Neural cell (in vitro differentiated cells): ENCODE data around the gene ROR1.

ENCODE experiments used
- CTCF ChIP-seq: fragments of 450-650 bp; IDR thresholded peaks from 2 replicates; pipeline ENCODE4 v1.5.1; 2014; ENCODE audit warnings: antibody characterized with exemption, mild to moderate bottlenecking, moderate library complexity; ENCODE audit not compliant: poor library complexity, severe bottlenecking
- MXI1 ChIP-seq: fragments of 450-650 bp; conservative IDR thresholded peaks from 2 replicates; pipeline ENCODE4 v1.6.1; 2014; ENCODE audit warnings: antibody characterized with exemption, mild to moderate bottlenecking; ENCODE audit not compliant: poor library complexity, severe bottlenecking
- TAF1 ChIP-seq: IDR thresholded peaks from 2 replicates; pipeline ENCODE4 v1.6.1; 2012; ENCODE audit warnings: low read depth

DNA sequence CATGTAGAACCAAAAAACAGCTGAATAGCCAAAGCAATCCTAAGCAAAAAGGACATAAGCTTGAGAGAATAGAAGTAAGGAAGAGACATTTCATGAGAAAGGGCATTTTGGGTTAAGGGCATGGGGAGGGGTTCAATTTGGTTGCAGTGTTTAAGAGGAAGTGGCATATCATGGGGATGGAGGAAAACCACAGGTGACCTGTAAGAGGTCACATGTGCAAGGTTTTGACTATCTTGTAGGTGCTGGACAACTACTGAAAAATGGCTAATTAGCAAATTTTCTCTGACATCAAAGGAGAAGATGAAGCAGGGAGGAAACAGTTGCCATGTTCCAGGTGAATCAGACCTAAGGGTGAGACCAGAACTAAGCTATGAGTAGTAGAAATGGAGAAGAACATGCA lies 31.3 kb upstream of the ROR1 start:
- TF ChIP-seq CTCF (no peak), MXI1 (no peak), TAF1 (no peak)
